HG02973 (cell line): ENCODE data around the gene CLPSL2.

ENCODE experiments used
- ATAC-seq: cut with Tn5 transposase; IDR thresholded peaks from one replicate; pipeline ENCODE4 v1.9.1; 2021; ENCODE audit warnings: moderate library complexity; ENCODE audit not compliant: unreplicated experiment

CLPSL2 gene

GRCh38 chr6:35786272-35786671, 9.9 kb downstream of the CLPSL2 start:
- no peak for ATAC-seq

- no peak for ATAC-seq
Observed at GRCh38 chr6:35786810-35787209, 10.4 kb downstream of the CLPSL2 start.

GRCh38 chr6:35787266-35788218, 11.1 kb downstream of the CLPSL2 start:
- ATAC-seq: no peak

GRCh38 chr6:35788423-35788982, 12.1 kb downstream of the CLPSL2 start:
- no peak for ATAC-seq

GRCh38 chr6:35790683-35791082, 14.3 kb downstream of the CLPSL2 start:
- no peak for ATAC-seq

- ATAC-seq: no peak
Observed at GRCh38 chr6:35794536-35795452, 18.4 kb downstream of the CLPSL2 start.

- no peak for ATAC-seq
Observed at GRCh38 chr6:35795453-35796071, 19.2 kb downstream of the CLPSL2 start.

GRCh38 chr6:35796236-35796635, 19.8 kb downstream of the CLPSL2 start:
- no peak for ATAC-seq

GRCh38 chr6:35797837-35798526, 21.6 kb downstream of the CLPSL2 start:
- no peak for ATAC-seq

- ATAC-seq: no peak
Observed at GRCh38 chr6:35798706-35799105, 22.3 kb downstream of the CLPSL2 start.

- ATAC-seq: no peak
Observed at GRCh38 chr6:35801148-35801547, 24.8 kb downstream of the CLPSL2 start.

- no peak for ATAC-seq
Observed at GRCh38 chr6:35804996-35805736, 28.8 kb downstream of the CLPSL2 start, which contains the start of gene LHFPL5. TSS of gene LHFPL5 (plus strand) at chr6:35805352. CDS start at chr6:35805671, 319 bp downstream.

GRCh38 chr6:35808688-35809087, 32.3 kb downstream of the CLPSL2 start:
- no peak for ATAC-seq

GRCh38 chr6:35809809-35810208, 33.4 kb downstream of the CLPSL2 start:
- ATAC-seq: no peak

GRCh38 chr6:35810971-35811698, 34.7 kb downstream of the CLPSL2 start:
- no peak for ATAC-seq

GRCh38 chr6:35811699-35811995, 35.2 kb downstream of the CLPSL2 start:
- ATAC-seq: no peak

- ATAC-seq: no peak
Observed at GRCh38 chr6:35817515-35817914, 41.1 kb downstream of the CLPSL2 start.

- ATAC-seq: no peak
Observed at GRCh38 chr6:35823601-35824000, 47.2 kb downstream of the CLPSL2 start.
